Colonic mucosa (tissue), 4 donors: ENCODE data around the gene SYCN. TPM values are rescaled to one million over a fixed set of nuclear protein-coding genes. Genes with fewer than 3 reads are reported as not detected.

Experiments
- DNase-seq: peaks from one replicate; pipeline ENCODE4 v3.0.0-alpha.2; 2020
- H3K27ac ChIP-seq: fragments of 200-600 bp; one replicate; pipeline ENCODE4 v1.8.0; 2021
- H3K27me3 ChIP-seq: fragments of 200-600 bp; one replicate; pipeline ENCODE4 v1.8.0; 2021
- H3K36me3 ChIP-seq: fragments of 200-600 bp; one replicate; pipeline ENCODE4 v1.8.0; 2021
- H3K4me1 ChIP-seq: fragments of 200-600 bp; one replicate; pipeline ENCODE4 v1.8.0; 2021; ENCODE audit warnings: mild to moderate bottlenecking
- H3K4me3 ChIP-seq: fragments of 200-600 bp; one replicate; pipeline ENCODE4 v1.8.0; 2021
- H3K9ac ChIP-seq, 2 donors: one replicate each; pipeline ENCODE4 v1.7.0; 2013; ENCODE audit warnings: control low read depth in 2 of 2, low read depth in 2 of 2, low read length in 2 of 2
- H3K9me3 ChIP-seq: fragments of 200-600 bp; one replicate; pipeline ENCODE4 v1.8.0; 2021
- CTCF ChIP-seq: fragments of 200-600 bp; IDR thresholded peaks from one replicate; pipeline ENCODE4 v1.8.0; 2022; ENCODE audit warnings: antibody characterized with exemption, mild to moderate bottlenecking
- intact Hi-C: fragments of 100-400 bp; cut with DNase I; formaldehyde crosslinking; loops from one replicate; pipeline ENCODE4 v1.14.1; 2022
- total RNA-seq, 2 donors: library from RNA; stranded (reverse); fragmentation: NEBNext Ultra II Directional in 1 of 2; extraction: Animal tissue kit (Norgen Biotek cat#: 25700) in 1 of 2; gene quantifications; one replicate each; pipeline ENCODE4 v1.2.1, GENCODE V29; 2021
- donor health status: healthy.
- donor health status: DM: no; HTN: no; CAD: no.
- donor health status: DM: no; HTN: no; CAD: no.

The SYCN gene
- total RNA-seq, 2 donors from 2014 or later: 2.1 TPM; not detected in 1

GRCh38 chr19:39163621-39164020, 40.4 kb downstream of the SYCN start:
- H3K4me3 ChIP-seq: no peak overlapping the region
- H3K4me1 ChIP-seq: peaks cover 10% of the 10 kb centered on the region
- DNase-seq: no peak
- intact Hi-C loops: no loop called here
- no peaks in the 10 kb centered on the region for H3K27me3 ChIP-seq
- H3K27ac ChIP-seq: no peak overlapping the region
- H3K9me3 ChIP-seq: no peaks in the 10 kb centered on the region
- TF ChIP-seq CTCF: no peak
- H3K36me3 ChIP-seq: no peaks in the 10 kb centered on the region
- no peak overlapping the region for H3K9ac ChIP-seq

GRCh38 chr19:39162441-39163043, 41.5 kb downstream of the SYCN start:
- intact Hi-C loops: no loop called here
- Histone ChIP-seq H3K9ac (no peak overlapping the region), H3K27me3 (no peaks in the 10 kb centered on the region), H3K4me1 (peaks cover 10% of the 10 kb centered on the region), H3K9me3 (no peaks in the 10 kb centered on the region), H3K27ac (no peak overlapping the region), H3K36me3 (no peaks in the 10 kb centered on the region), H3K4me3 (no peak overlapping the region)
- TF ChIP-seq CTCF: no peak
- no peak for DNase-seq

GRCh38 chr19:39160889-39161672, 43.0 kb downstream of the SYCN start:
- no peaks in the 10 kb centered on the region for H3K27me3 ChIP-seq
- no peak overlapping the region for H3K27ac ChIP-seq
- H3K9ac ChIP-seq: no peak overlapping the region
- no peak for TF ChIP-seq CTCF
- H3K36me3 ChIP-seq: no peaks in the 10 kb centered on the region
- intact Hi-C loops: no loop called here
- no peaks in the 10 kb centered on the region for H3K9me3 ChIP-seq
- DNase-seq: no peak
- no peak overlapping the region for H3K4me3 ChIP-seq
- peaks cover 9% of the 10 kb centered on the region for H3K4me1 ChIP-seq

- no peak for DNase-seq
- Histone ChIP-seq H3K27ac (no peak overlapping the region), H3K9me3 (no peaks in the 10 kb centered on the region), H3K9ac (no peak overlapping the region), H3K4me3 (no peak overlapping the region), H3K36me3 (no peaks in the 10 kb centered on the region), H3K27me3 (no peaks in the 10 kb centered on the region), H3K4me1 (peaks cover 13% of the 10 kb centered on the region)
- intact Hi-C loops: no loop called here
- no peak for TF ChIP-seq CTCF
Observed at GRCh38 chr19:39160523-39160861, 43.6 kb downstream of the SYCN start.

- intact Hi-C loops: no loop called here
- DNase-seq: no peak
- no peak overlapping the region for H3K27ac ChIP-seq
- H3K9me3 ChIP-seq: no peaks in the 10 kb centered on the region
- H3K9ac ChIP-seq: no peak overlapping the region
- H3K36me3 ChIP-seq: no peaks in the 10 kb centered on the region
- no peak for TF ChIP-seq CTCF
- H3K4me3 ChIP-seq: no peak overlapping the region
- peaks cover 27% of the 10 kb centered on the region for H3K4me1 ChIP-seq
- no peaks in the 10 kb centered on the region for H3K27me3 ChIP-seq
Observed at GRCh38 chr19:39158646-39159260, 45.3 kb downstream of the SYCN start.
